Upper lobe of left lung (tissue), 6 donors: ENCODE measurements around the gene ANKMY1. TPM values are rescaled to one million over a fixed set of nuclear protein-coding genes. Genes with fewer than 3 reads are reported as not detected.

Experiments
- ATAC-seq, 2 donors: fragments of 200-7000 bp; cut with Tn5 transposase; one replicate each; pipeline ENCODE4 v1.9.1; 2022; ENCODE audit warnings: mild to moderate bottlenecking in 2 of 2, moderate library complexity in 2 of 2; ENCODE audit not compliant: low FRiP score in 2 of 2
- DNase-seq, 2 donors: peaks; one replicate each; pipeline ENCODE4 v3.0.0-alpha.2; 2019 to 2020
- H3K27ac ChIP-seq, 4 donors: fragments of 200-600 bp; sonication (generic); one replicate each; pipeline ENCODE4 v1.5.1; 2016 to 2019
- H3K27me3 ChIP-seq, 4 donors: fragments of 200-600 bp; sonication (generic); one replicate each; pipeline ENCODE4 v1.5.1; 2017 to 2019
- H3K36me3 ChIP-seq, 4 donors: fragments of 200-600 bp; sonication (generic); one replicate each; pipeline ENCODE4 v1.5.1; 2016 to 2019
- H3K4me1 ChIP-seq, 4 donors: fragments of 200-600 bp; sonication (generic); one replicate each; pipeline ENCODE4 v1.5.1; 2018 to 2019
- H3K4me3 ChIP-seq, 4 donors: fragments of 200-600 bp; sonication (generic); one replicate each; pipeline ENCODE4 v1.5.1; 2017 to 2019; ENCODE audit warnings: mild to moderate bottlenecking in 2 of 4, moderate library complexity in 1 of 4
- H3K9me3 ChIP-seq, 4 donors: fragments of 200-600 bp; sonication (generic); one replicate each; pipeline ENCODE4 v1.5.1; 2018 to 2019
- EP300 ChIP-seq, 4 donors: sonication (generic); formaldehyde crosslinking; IDR thresholded peaks; one replicate each; pipeline ENCODE4 v1.5.1; 2017; ENCODE audit warnings: antibody characterized with exemption in 4 of 4, control low read depth in 2 of 4
- POLR2A ChIP-seq, 4 donors: fragments of 450-650 bp; IDR thresholded peaks; one replicate each; pipeline ENCODE4 v1.5.1; 2016 to 2017; ENCODE audit warnings: antibody characterized with exemption in 4 of 4, mild to moderate bottlenecking in 2 of 4
- POLR2AphosphoS5 ChIP-seq, 2 donors: sonication (generic); formaldehyde crosslinking; IDR thresholded peaks; one replicate each; pipeline ENCODE4 v1.5.1; 2017; ENCODE audit warnings: antibody characterized with exemption in 2 of 2
- WGBS, 2 donors: methylation state at CpG; one replicate each; pipeline ENCODE4 v1.1.5; 2017 to 2018; 5-methylcytosine and 5-hydroxymethylcytosine counted together
- total RNA-seq, 6 donors: library from RNA; depleted of rRNA in 4 of 6; stranded (reverse); fragments of >200 nt in 4 of 6; gene quantifications; one replicate each; pipeline versions ENCODE4 v1.1.0 to v1.2.1, GENCODE V29; 2016 to 2021
- TF ChIP-seq, protein P1 (sequence below), 6 experiments: fragments of 450-650 bp in 4 of 6; fragments of 200-600 bp in 2 of 6; sonication (generic) in 2 of 6; IDR thresholded peaks; one replicate each; pipeline ENCODE4 v1.5.1; 2016 to 2019; ENCODE audit warnings: antibody characterized with exemption in 6 of 6
- donor health status: DM: no; HTN: no; CAD: no; lungs with moderate emphysema.
- donor health status: DM: no; HTN: yes; CAD: no; lungs with severe emphysema.

The ANKMY1 gene
- total RNA-seq, 6 donors from 2014 or later: 23.7 to 97.4 (median 26.9) TPM

DNA sequence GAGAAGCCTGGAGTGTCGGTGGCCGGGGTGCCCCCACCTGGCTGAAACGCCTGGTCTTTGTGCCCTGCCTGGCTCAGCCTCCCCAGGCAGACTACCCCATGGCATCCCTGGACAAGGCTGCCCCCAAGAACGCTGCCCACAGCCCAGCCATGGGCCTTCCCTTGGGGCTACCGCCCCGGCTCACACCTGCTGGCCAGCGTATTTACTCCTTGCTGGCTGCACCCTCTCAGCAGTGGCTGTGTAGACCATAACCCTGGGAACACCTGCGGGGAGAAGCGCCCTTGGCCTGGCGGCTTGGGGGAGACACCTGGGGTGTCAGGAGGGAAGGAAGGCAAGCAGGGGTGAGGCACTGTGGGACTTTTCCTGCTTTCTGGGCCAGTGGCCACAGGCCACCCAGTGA, 46.1 kb upstream of the ANKMY1 start:
- TF ChIP-seq, protein P1, sequence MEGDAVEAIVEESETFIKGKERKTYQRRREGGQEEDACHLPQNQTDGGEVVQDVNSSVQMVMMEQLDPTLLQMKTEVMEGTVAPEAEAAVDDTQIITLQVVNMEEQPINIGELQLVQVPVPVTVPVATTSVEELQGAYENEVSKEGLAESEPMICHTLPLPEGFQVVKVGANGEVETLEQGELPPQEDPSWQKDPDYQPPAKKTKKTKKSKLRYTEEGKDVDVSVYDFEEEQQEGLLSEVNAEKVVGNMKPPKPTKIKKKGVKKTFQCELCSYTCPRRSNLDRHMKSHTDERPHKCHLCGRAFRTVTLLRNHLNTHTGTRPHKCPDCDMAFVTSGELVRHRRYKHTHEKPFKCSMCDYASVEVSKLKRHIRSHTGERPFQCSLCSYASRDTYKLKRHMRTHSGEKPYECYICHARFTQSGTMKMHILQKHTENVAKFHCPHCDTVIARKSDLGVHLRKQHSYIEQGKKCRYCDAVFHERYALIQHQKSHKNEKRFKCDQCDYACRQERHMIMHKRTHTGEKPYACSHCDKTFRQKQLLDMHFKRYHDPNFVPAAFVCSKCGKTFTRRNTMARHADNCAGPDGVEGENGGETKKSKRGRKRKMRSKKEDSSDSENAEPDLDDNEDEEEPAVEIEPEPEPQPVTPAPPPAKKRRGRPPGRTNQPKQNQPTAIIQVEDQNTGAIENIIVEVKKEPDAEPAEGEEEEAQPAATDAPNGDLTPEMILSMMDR (IDR thresholded peaks at IDR 0.05): no peak
- DNase-seq (peak in 1 of 2 donors; percentile 76), ATAC-seq (no peak)

DNA sequence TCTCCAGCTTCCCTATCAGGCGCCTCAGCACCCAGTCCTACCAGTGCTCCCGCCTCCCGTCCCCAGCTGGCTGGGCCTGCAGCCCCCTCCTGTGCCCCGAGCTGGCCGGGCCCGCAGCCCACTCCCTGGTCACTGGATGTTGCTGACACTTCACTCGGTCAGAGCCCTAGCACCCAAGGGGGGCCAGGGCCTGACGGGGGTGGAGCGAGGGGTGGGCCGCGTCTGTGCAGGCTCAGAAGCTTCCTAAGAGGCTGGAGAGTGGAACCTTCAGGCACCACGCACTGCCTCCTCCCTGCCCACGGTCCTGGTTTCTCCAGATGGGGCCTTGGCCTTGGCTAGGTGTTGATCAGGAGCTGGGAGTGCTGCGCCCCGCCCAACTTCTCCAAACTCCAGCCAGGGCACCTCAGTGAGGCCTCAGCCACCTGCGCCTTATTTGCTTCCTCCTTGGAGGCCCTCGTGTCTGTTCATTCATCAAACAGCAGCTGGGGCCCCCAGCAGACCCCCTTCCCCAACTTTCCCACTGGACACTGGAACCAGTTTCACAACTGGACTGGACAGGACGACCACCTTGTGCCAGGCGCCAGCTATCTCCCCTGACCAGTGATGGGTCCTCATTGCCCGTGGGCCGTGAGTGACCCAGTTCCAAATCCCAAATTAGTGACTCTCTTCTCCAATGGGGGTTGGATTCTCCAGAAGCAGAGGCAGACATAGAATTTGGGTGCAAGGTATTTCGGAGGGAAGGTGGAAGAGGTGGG, 45.5 kb upstream of the ANKMY1 start:
- Histone ChIP-seq H3K27me3 (no peaks in the 10 kb centered on the region), H3K4me3 (no peak overlapping the region), H3K27ac (no peak overlapping the region), H3K4me1 (peaks cover 0 to 15% (median 6%) of the 10 kb centered on the region in 4 donors), H3K36me3 (peaks cover under 1 to 25% (median 16%) of the 10 kb centered on the region in 4 donors), H3K9me3 (no peaks in the 10 kb centered on the region)
- 92 to 94% methylated on average over 7 to 22 of the region's 22 CpGs for WGBS, 2 donors
- no peak for ATAC-seq
- DNase-seq: peak; percentile 12 to 77
- no peak for TF ChIP-seq POLR2AphosphoS5 (IDR thresholded peaks at IDR 0.05)
- no peak for TF ChIP-seq EP300 (IDR thresholded peaks at IDR 0.05)
- TF ChIP-seq, protein P1 (IDR thresholded peaks at IDR 0.05): no peak
- no peak for TF ChIP-seq POLR2A (IDR thresholded peaks at IDR 0.05)

More for the DNA sequence above, 46.1 kb upstream of the ANKMY1 start:
- Histone ChIP-seq H3K27me3 (no peaks in the 10 kb centered on the region), H3K4me1 (peaks cover 0 to 15% (median 6%) of the 10 kb centered on the region in 4 donors), H3K27ac (no peak overlapping the region), H3K4me3 (no peak overlapping the region), H3K9me3 (no peaks in the 10 kb centered on the region), H3K36me3 (peaks cover 0 to 19% (median 11%) of the 10 kb centered on the region in 4 donors)
- 91% methylated on average over 10 of the region's 10 CpGs; no CpG with 5 or more reads in 1 of the 2 donors for WGBS, 2 donors

DNA sequence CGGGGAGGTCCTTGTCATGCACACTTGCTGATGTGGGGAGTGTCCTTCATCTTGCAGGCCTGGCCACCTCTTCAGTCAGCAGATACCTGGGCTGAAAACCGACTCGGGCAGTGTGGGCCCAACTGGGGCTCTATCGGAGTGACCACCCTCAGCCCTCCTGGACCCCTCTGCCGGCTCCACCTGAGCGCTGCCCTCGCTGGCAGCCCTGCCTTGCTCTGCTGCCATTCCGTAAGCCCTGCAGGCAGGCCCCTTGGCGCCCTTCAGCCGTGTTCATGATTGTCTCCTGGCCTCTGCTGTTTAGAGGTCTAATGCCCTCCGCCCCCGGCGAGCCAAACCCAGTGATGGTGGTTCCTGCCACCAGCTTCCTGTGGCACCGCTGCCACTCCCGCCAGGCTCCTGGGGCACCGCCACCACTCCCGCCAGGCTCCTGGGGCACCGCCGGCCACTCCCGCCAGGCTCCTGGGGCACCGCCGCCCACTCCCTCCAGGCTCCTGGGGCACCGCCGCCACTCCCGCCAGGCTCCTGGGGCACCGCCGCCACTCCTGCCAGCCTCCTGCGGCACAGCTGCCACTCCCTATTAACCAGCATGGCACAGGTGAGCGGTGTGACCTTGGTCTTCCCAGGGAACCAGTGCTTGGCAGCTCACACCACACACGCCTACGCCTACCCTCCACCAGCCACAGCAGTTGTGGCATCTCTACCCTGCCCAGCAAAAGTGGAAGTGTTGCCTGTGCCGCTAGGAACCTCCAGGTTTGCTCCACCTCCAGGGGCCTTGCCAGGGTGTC, 44.7 kb upstream of the ANKMY1 start:
- Histone ChIP-seq H3K36me3 (peaks cover 3 to 33% (median 24%) of the 10 kb centered on the region in 4 donors), H3K4me1 (peaks cover 0 to 15% (median 6%) of the 10 kb centered on the region in 4 donors), H3K27me3 (no peaks in the 10 kb centered on the region), H3K9me3 (no peaks in the 10 kb centered on the region), H3K4me3 (no peak overlapping the region), H3K27ac (no peak overlapping the region)
- WGBS, 2 donors: 88 to 93% methylated on average over 23 to 32 of the region's 32 CpGs
- ATAC-seq (no peak), DNase-seq (no peak)
- TF ChIP-seq, protein P1 (IDR thresholded peaks at IDR 0.05): no peak
- TF ChIP-seq POLR2A (IDR thresholded peaks at IDR 0.05) (no peak), POLR2AphosphoS5 (IDR thresholded peaks at IDR 0.05) (no peak), EP300 (IDR thresholded peaks at IDR 0.05) (no peak)

DNA sequence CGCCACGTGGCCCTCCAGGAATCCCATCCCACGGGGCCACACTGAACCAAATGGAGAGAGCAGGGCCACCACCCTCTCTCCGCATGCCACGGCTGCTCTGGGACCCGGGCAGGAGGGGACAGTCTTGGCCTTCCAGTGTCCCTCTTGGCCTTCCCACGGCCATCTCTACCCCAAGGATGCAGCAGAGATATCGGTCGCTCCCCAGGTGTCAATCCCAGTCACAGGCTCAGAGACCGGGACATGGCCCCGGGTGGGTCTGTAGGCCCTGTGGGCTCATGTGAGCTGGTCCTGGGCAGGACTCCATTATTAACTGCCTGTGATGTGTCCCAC, 44.0 kb upstream of the ANKMY1 start:
- Histone ChIP-seq H3K9me3 (no peaks in the 10 kb centered on the region), H3K27ac (no peak overlapping the region), H3K4me3 (no peak overlapping the region), H3K36me3 (peaks cover 3 to 38% (median 27%) of the 10 kb centered on the region in 4 donors), H3K4me1 (peaks cover 0 to 15% (median 6%) of the 10 kb centered on the region in 4 donors), H3K27me3 (no peaks in the 10 kb centered on the region)
- DNase-seq (peak in 1 of 2 donors; percentile 18), ATAC-seq (no peak)
- WGBS, 2 donors: 87 to 94% methylated on average over 3 to 11 of the region's 11 CpGs
- TF ChIP-seq EP300 (IDR thresholded peaks at IDR 0.05): no peak
- TF ChIP-seq, protein P1 (IDR thresholded peaks at IDR 0.05): no peak
- TF ChIP-seq POLR2A (IDR thresholded peaks at IDR 0.05): no peak
- TF ChIP-seq POLR2AphosphoS5 (IDR thresholded peaks at IDR 0.05): no peak
